H1 (cell line): ENCODE data around the gene RTL5. TPM values are rescaled to one million over a fixed set of nuclear protein-coding genes. Genes with fewer than 3 reads are reported as not detected.

Experiments
- KDM5A ChIP-seq: fragments of 200-600 bp; IDR thresholded peaks from 2 replicates; pipeline ENCODE4 v1.7.1; 2012; ENCODE audit warnings: mild to moderate bottlenecking, low read length, inconsistent platforms, mixed read lengths
- POLR2AphosphoS5 ChIP-seq: IDR thresholded peaks from 2 replicates; pipeline ENCODE4 v1.6.1; 2011; ENCODE audit warnings: low read depth, low read length
- polyA plus RNA-seq, 7 experiments: library from polyadenylated mRNA; depleted of rRNA in 3 of 7; stranded (reverse) in 5 of 7; unstranded in 2 of 7; fragments of >200 nt in 5 of 7; fragments of 200-250 nt in 2 of 7; gene quantifications; 1 replicate in 5 of 7; 2 replicates in 1 of 7; 4 replicates in 1 of 7; pipeline versions ENCODE4 v1.2.1 to v1.2.3, GENCODE V29; 2011 to 2013; ENCODE audit warnings: missing spikeins in 2 of 7, mixed read lengths in 2 of 7
- total RNA-seq: library from RNA; stranded (reverse); fragmentation: NEBNext Ultra II Directional; extraction: Animal tissue kit (Norgen Biotek cat#: 25700); gene quantifications from 2 replicates; pipeline ENCODE4 v1.2.1, GENCODE V29; 2021
- TF ChIP-seq, protein P1 (sequence below): fragments of 300-600 bp; sonication (generic); IDR thresholded peaks from 2 replicates; pipeline ENCODE4 v1.7.1; 2012; ENCODE audit warnings: low read length, moderate library complexity, mild to moderate bottlenecking, inconsistent platforms; ENCODE audit not compliant: insufficient replicate concordance

The RTL5 gene
- total and polyA plus RNA-seq, 2 of the 8 experiments (the other 6 are each of a cell fraction or from before 2014, with no cell fraction given): 0.57 to 1.9 TPM

DNA sequence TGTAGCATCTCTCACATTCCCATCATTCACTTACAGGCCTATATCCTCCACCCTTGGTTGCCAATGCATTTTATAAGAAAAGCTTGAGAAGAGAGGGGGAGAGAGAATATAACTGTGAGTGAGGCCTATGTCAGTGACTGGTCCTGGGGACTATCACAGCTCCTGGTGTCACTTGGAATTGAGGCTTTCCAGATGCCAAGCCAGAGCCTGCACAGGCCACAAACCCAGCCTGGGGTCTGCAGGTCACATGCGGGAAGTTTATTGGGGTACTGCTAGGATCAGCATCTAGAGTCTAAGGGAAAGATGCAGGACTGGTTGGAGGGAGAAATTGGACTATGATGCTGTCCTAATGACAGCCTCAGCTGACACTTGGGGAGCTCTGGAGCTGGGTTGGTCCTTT is 47.6 kb downstream of the RTL5 start (continued):
- TF ChIP-seq, protein P1, sequence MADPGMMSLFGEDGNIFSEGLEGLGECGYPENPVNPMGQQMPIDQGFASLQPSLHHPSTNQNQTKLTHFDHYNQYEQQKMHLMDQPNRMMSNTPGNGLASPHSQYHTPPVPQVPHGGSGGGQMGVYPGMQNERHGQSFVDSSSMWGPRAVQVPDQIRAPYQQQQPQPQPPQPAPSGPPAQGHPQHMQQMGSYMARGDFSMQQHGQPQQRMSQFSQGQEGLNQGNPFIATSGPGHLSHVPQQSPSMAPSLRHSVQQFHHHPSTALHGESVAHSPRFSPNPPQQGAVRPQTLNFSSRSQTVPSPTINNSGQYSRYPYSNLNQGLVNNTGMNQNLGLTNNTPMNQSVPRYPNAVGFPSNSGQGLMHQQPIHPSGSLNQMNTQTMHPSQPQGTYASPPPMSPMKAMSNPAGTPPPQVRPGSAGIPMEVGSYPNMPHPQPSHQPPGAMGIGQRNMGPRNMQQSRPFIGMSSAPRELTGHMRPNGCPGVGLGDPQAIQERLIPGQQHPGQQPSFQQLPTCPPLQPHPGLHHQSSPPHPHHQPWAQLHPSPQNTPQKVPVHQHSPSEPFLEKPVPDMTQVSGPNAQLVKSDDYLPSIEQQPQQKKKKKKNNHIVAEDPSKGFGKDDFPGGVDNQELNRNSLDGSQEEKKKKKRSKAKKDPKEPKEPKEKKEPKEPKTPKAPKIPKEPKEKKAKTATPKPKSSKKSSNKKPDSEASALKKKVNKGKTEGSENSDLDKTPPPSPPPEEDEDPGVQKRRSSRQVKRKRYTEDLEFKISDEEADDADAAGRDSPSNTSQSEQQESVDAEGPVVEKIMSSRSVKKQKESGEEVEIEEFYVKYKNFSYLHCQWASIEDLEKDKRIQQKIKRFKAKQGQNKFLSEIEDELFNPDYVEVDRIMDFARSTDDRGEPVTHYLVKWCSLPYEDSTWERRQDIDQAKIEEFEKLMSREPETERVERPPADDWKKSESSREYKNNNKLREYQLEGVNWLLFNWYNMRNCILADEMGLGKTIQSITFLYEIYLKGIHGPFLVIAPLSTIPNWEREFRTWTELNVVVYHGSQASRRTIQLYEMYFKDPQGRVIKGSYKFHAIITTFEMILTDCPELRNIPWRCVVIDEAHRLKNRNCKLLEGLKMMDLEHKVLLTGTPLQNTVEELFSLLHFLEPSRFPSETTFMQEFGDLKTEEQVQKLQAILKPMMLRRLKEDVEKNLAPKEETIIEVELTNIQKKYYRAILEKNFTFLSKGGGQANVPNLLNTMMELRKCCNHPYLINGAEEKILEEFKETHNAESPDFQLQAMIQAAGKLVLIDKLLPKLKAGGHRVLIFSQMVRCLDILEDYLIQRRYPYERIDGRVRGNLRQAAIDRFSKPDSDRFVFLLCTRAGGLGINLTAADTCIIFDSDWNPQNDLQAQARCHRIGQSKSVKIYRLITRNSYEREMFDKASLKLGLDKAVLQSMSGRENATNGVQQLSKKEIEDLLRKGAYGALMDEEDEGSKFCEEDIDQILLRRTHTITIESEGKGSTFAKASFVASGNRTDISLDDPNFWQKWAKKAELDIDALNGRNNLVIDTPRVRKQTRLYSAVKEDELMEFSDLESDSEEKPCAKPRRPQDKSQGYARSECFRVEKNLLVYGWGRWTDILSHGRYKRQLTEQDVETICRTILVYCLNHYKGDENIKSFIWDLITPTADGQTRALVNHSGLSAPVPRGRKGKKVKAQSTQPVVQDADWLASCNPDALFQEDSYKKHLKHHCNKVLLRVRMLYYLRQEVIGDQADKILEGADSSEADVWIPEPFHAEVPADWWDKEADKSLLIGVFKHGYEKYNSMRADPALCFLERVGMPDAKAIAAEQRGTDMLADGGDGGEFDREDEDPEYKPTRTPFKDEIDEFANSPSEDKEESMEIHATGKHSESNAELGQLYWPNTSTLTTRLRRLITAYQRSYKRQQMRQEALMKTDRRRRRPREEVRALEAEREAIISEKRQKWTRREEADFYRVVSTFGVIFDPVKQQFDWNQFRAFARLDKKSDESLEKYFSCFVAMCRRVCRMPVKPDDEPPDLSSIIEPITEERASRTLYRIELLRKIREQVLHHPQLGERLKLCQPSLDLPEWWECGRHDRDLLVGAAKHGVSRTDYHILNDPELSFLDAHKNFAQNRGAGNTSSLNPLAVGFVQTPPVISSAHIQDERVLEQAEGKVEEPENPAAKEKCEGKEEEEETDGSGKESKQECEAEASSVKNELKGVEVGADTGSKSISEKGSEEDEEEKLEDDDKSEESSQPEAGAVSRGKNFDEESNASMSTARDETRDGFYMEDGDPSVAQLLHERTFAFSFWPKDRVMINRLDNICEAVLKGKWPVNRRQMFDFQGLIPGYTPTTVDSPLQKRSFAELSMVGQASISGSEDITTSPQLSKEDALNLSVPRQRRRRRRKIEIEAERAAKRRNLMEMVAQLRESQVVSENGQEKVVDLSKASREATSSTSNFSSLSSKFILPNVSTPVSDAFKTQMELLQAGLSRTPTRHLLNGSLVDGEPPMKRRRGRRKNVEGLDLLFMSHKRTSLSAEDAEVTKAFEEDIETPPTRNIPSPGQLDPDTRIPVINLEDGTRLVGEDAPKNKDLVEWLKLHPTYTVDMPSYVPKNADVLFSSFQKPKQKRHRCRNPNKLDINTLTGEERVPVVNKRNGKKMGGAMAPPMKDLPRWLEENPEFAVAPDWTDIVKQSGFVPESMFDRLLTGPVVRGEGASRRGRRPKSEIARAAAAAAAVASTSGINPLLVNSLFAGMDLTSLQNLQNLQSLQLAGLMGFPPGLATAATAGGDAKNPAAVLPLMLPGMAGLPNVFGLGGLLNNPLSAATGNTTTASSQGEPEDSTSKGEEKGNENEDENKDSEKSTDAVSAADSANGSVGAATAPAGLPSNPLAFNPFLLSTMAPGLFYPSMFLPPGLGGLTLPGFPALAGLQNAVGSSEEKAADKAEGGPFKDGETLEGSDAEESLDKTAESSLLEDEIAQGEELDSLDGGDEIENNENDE: no peak
- TF ChIP-seq POLR2AphosphoS5 (no peak), KDM5A (no peak)
